ENCODE data around the gene DTNA.

- TF ChIP-seq CTCF (IDR thresholded peaks at IDR 0.05) (no peak), POLR2A (IDR thresholded peaks at IDR 0.05) (no peak)
These were observed 170.3 kb downstream of the DTNA start for GRCh38 chr18:34880403-34880802.

All from adrenal gland (tissue), 5 donors.